Skin of body (tissue), 2 donors: Measurements from ENCODE around the gene RHBDD1. TPM values are rescaled to one million over a fixed set of nuclear protein-coding genes. Genes with fewer than 3 reads are reported as not detected.

ENCODE experiments used
- DNase-seq: peaks from one replicate; lab custom pipeline; 2025; lab: John Stamatoyannopoulos, UW
- total RNA-seq: library from RNA; depleted of rRNA; stranded (reverse); fragments of >200 nt; gene quantifications from one replicate; pipeline ENCODE4 v1.2.3, GENCODE V29; 2014

Gene RHBDD1
- total RNA-seq, 1 donor from 2014 or later, result 38.3 TPM

- no peak for DNase-seq
Measured at GRCh38 chr2:226845386-226846116, 9.7 kb downstream of the RHBDD1 start.

GRCh38 chr2:226847090-226847489 lies 11.2 kb downstream of the RHBDD1 start:
- DNase-seq, result no peak

DNA sequence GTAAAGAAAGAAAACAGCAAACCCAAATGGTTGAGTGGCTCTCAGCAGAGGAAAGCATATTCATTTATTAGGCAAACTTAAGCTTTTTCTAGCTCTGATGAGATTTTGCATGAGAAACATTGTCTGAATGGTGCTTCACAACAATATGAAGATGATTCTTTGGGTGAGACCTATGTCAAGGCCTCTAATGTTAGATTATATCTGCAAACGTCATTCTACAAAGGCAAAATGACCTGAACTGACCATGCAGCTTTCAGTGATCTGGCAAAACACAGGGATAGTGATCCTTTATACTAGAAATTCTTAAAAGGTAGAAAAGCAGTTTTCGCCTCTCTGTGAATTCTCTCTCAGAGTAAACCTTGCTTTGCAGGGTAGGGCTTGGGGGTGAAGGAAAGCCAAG lies 11.7 kb downstream of the RHBDD1 start:
- DNase-seq, result no peak

GRCh38 chr2:226849349-226849748 lies 13.5 kb downstream of the RHBDD1 start:
- DNase-seq, result no peak

- DNase-seq, result no peak
Measured at GRCh38 chr2:226850024-226850423, 14.2 kb downstream of the RHBDD1 start.

DNA sequence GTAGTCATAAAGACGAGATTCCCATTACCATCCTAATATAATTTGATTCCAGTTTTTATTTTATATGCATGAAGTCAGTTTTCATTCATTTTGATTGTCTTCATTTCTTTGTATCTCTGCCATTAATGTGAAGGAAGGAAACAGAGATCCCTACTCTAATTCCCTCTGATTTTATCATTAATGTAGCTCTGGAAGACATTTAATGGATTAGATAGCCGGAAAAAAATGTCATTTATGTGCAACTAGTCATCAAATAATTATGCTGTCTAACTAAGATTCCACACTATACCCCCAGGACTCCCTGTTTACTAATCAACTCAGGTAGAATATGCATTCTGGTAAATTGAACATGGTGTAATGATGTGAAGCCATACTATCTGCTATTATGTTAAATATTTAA lies 19.9 kb downstream of the RHBDD1 start:
- no peak for DNase-seq

DNA sequence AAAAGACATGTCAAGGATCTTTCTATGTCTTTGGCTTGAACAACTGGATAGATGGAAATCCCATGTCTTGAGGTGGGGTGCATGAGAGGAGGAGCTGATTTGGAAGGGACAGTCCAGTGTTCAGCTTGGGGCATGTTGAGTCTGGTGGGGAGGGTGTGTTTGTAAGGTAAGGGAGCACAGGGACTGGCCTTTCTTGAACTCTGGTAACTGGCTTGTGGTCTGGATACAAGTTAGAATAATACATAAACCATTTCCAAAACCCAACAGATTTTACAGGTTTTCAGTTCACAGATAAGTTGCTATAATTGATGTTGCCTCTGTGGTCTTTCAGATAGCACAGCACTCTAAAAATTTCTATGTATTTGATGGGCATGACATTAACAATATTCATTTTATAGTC lies 24.2 kb downstream of the RHBDD1 start:
- no peak for DNase-seq

GRCh38 chr2:226862623-226863022 lies 26.8 kb downstream of the RHBDD1 start:
- DNase-seq, result no peak

DNA sequence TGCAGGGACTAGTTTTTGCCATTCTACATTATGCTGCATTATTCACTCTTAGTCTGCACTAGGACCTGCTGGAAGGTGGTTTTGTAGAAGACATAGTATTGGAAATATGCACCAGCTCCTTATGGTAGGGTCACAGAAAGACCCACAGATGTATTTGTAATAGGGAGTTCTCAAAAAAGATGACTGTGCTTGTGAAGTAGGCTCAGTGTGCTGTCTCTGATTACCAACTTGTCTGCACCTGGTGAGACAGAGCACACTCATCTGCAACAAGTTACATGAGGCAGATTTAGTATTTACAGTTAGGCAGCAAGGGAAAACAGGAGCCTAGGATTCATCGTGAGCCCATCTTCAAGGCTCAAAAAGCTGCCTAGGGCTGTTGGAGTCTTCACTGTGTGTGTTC lies 29.4 kb downstream of the RHBDD1 start:
- DNase-seq, result no peak

GRCh38 chr2:226865710-226866109 lies 29.9 kb downstream of the RHBDD1 start:
- no peak for DNase-seq

- DNase-seq, result no peak
Measured at GRCh38 chr2:226868331-226869162, 32.7 kb downstream of the RHBDD1 start.

GRCh38 chr2:226869371-226869770 lies 33.5 kb downstream of the RHBDD1 start:
- no peak for DNase-seq

DNA sequence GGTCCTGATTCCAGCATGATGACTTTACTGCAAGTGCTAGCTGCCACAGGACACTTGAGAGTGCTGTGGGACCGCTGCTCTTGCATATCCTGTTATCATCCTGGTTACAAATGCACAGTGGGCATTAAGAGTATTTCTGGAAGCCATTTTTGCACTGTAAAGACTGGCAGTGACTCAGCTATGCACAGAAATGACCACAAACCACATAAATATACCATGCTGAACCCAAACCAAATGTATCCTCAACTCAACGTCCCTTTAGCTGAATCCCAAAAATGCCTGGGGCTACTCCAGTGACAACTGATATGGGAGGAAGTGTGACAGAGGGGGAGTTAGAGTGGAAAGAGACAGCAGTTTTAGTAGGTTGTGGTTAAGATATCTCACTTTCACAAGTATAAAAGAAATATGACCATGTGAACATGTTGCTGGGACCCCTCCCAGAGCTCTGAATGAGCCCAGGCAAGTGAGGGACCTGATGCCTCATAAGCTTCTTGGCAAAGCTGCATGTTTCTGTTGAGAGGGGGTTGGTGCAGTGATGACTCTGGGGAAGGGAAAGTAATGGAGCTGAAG lies 37.3 kb downstream of the RHBDD1 start:
- no peak for DNase-seq

GRCh38 chr2:226873826-226874225 lies 38.0 kb downstream of the RHBDD1 start:
- DNase-seq, result no peak

GRCh38 chr2:226874749-226875148 lies 38.9 kb downstream of the RHBDD1 start:
- no peak for DNase-seq

DNA sequence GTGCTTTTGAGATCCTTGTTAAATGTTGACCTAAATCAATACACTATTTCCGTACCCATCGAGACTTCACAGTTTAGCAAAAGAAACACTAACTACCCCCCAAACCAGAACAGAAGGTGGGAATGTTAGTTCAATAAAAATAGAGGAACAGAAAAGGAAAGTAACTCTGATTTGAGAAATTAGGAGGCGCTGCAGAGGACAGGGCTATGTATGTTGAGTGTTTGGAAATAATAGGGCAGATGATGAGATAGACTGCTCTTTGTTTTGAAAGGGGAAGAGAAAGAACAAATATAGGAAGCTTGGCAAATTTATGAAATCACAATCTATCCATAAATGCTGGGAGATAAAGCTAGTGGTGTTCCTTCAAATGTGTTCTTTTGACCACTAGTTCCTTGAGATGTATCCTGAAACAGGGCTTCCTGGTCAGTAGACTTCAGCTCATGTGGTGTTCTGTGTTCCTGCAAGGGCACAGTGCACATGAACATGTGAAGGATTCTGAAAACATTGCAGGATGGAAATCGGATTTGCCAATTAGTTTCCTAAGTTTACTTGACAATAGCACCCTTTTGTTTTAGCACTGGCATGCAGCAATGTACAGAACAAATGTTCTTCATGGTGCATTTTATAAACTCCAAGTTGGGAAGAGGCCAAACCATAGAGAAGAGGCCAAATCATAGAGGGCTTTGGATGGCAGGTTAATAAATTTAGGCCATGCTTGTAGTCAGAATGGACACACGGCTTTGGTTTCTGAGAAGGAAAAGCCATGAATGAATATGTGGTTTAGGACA lies 39.8 kb downstream of the RHBDD1 start:
- DNase-seq, result no peak

DNA sequence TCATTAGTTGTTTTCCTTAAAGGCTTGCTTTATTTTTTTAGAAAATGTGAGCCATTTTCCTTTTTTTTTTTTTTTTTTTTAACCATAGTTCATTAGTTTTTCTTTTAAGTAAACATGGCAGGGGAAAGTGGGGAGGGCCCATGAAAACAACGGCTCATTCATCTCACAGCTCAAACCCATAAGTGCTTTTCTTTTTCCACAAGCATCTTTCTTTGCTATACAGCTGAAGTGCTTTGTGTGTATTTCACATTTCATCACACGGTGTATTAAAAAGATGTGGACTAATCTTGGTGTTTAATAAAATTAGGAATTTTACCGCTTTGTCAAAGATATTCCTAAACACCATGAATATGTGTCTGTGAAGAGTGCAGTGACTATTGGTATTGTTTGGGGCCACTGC lies 41.6 kb downstream of the RHBDD1 start:
- DNase-seq, result no peak

DNA sequence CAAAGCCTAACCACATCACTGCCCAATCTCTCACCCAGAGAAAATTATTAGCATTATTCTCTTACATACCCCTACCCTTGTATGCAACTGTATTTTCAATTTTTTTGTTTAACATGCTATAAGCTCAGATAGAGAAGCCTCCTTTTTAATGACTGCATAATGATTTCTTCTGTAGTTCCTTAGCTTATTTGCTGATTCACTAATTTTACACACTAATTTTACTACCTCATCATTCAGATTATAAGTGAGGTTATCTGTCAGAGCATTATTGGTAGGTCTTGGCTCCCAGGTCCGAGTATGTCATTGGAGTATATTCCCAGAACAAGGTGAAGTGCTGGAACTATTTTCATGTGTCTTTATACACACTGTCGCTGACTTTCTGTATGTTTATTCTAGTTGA lies 45.4 kb downstream of the RHBDD1 start:
- DNase-seq, result no peak

DNA sequence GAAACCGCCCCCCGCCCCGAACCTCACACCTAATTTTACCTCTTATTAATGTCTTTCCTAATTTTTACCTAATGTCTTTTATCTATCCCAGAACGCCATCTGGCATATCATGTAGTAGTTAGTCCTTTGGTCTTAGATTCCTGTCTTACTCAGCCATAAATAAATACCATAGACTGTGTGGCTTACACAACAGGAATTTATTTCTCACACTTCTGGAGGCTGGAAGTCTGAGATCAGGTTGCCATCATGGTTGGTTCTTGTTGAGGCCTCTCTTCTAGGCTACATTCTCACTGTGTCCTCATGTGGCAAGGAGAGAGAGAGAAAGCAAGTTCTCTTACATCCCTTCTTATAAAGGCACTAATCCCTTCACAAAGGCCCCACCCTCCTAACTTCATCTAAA lies 46.8 kb downstream of the RHBDD1 start:
- DNase-seq, result no peak

GRCh38 chr2:226883296-226883795 lies 47.5 kb downstream of the RHBDD1 start:
- no peak for DNase-seq

DNA sequence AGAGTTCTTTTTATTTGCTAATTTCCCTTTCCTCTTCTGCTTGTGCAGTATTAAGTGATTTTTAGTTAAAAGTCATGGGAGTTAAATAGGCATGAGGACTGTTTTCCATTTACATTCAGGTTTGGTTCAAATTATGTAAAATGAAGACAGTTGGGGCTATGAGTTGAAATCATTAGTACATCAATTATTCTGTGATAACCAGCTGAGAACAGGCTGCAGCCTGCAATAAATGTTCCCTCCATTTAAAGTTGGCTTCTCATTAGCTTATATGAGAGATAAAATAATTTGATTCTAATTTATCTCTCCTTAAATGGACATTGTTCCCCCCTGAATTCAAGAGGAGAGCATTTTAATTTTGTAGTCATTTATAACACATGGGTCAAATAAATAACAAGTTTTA lies 48.3 kb downstream of the RHBDD1 start:
- DNase-seq, result no peak
